Tibial nerve (tissue), 4 donors: Measurements from ENCODE around the gene MPND.

Source experiments
- CTCF ChIP-seq, 5 experiments: fragments of 200-600 bp in 3 of 5; fragments of 450-650 bp in 2 of 5; sonication (generic) in 3 of 5; IDR thresholded peaks; one replicate each; pipeline ENCODE4 v1.5.1; 2016 to 2019; ENCODE audit warnings: antibody characterized with exemption in 5 of 5, mild to moderate bottlenecking in 3 of 5, moderate library complexity in 2 of 5
- EP300 ChIP-seq, 2 donors: sonication (generic); formaldehyde crosslinking; IDR thresholded peaks; one replicate each; pipeline ENCODE4 v1.6.1; 2017; ENCODE audit warnings: antibody characterized with exemption in 2 of 2, mild to moderate bottlenecking in 1 of 2

GRCh38 chr19:4320419-4320818, 22.9 kb upstream of the MPND start:
- TF ChIP-seq EP300 (IDR thresholded peaks at IDR 0.05) = no peak
- no peak for TF ChIP-seq CTCF (IDR thresholded peaks at IDR 0.05)
